Cardiac fibroblast (primary cell): ENCODE data around the gene HOXD4.

Experiments used
- DNase-seq, 2 donors: peaks; one replicate each; pipeline versions ENCODE4 v3.0.0 to v3.0.0-alpha.2; 2010; ENCODE audit warnings: low read depth in 2 of 2
- H3K4me3 ChIP-seq, 2 donors: replicated peaks in 1 of 2; 1 replicate in 1 of 2; 2 replicates in 1 of 2; pipeline ENCODE4 v1.5.1; 2011; ENCODE audit warnings: low read depth in 2 of 2, low read length in 2 of 2, mild to moderate bottlenecking in 2 of 2, moderate library complexity in 1 of 2
- CTCF ChIP-seq: IDR thresholded peaks from one replicate; pipeline ENCODE4 v1.5.1; 2011; ENCODE audit warnings: low read depth, mild to moderate bottlenecking, low read length, inconsistent platforms

HOXD4 gene

GRCh38 chr2:176174382-176174823 is 23.1 kb downstream of the HOXD4 start:
- no peak overlapping the region for H3K4me3 ChIP-seq
- TF ChIP-seq CTCF, result no peak
- DNase-seq, result no peak

GRCh38 chr2:176174824-176175708 is 23.7 kb downstream of the HOXD4 start:
- TF ChIP-seq CTCF, result no peak
- H3K4me3 ChIP-seq, result no peak overlapping the region
- DNase-seq, result no peak

GRCh38 chr2:176175709-176176607 is 24.6 kb downstream of the HOXD4 start:
- no peak for TF ChIP-seq CTCF
- no peak for DNase-seq
- no peak overlapping the region for H3K4me3 ChIP-seq

GRCh38 chr2:176177580-176178037 is 26.3 kb downstream of the HOXD4 start:
- no peak for DNase-seq
- no peak for TF ChIP-seq CTCF
- H3K4me3 ChIP-seq, result no peak overlapping the region

GRCh38 chr2:176178038-176178756 is 26.8 kb downstream of the HOXD4 start:
- DNase-seq, result no peak
- no peak for TF ChIP-seq CTCF
- H3K4me3 ChIP-seq, result no peak overlapping the region

- H3K4me3 ChIP-seq, result no peak overlapping the region
- TF ChIP-seq CTCF, result no peak
- DNase-seq, result no peak
Observed at GRCh38 chr2:176178757-176179295, 27.5 kb downstream of the HOXD4 start.
